B cell (primary cell): Measurements from ENCODE around the gene MAU2.

Experiments
- EZH2 ChIP-seq: IDR thresholded peaks from 2 replicates; pipeline ENCODE4 v1.6.1; 2012; ENCODE audit warnings: borderline replicate concordance, low read depth, mild to moderate bottlenecking, moderate library complexity, low read length; ENCODE audit not compliant: insufficient read depth, poor library complexity, severe bottlenecking
- TF ChIP-seq, protein P1 (sequence below): fragments of 200-600 bp; IDR thresholded peaks from one replicate; pipeline ENCODE4 v1.8.0; 2022; ENCODE audit warnings: antibody characterized with exemption, mild to moderate bottlenecking

DNA sequence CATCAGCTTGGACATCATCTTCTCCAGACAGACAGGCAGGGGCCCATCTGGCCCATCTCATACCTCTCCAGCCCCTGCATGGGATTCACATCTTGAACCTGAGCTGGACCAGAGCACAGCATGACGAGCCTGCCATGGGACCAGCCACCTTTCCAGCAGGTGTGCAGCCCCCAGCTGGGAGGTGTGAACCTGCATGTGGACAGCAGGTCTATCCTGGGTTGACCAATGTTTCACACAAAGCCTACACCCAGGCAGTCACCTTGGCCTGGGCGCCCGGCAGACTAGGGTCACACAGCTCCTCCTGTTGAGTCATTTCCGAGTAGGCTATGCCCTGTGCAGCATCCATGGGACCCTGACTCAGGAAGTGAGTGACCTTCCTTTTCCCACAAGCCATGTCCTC is 41.4 kb downstream of the MAU2 start:
- TF ChIP-seq, protein P1, sequence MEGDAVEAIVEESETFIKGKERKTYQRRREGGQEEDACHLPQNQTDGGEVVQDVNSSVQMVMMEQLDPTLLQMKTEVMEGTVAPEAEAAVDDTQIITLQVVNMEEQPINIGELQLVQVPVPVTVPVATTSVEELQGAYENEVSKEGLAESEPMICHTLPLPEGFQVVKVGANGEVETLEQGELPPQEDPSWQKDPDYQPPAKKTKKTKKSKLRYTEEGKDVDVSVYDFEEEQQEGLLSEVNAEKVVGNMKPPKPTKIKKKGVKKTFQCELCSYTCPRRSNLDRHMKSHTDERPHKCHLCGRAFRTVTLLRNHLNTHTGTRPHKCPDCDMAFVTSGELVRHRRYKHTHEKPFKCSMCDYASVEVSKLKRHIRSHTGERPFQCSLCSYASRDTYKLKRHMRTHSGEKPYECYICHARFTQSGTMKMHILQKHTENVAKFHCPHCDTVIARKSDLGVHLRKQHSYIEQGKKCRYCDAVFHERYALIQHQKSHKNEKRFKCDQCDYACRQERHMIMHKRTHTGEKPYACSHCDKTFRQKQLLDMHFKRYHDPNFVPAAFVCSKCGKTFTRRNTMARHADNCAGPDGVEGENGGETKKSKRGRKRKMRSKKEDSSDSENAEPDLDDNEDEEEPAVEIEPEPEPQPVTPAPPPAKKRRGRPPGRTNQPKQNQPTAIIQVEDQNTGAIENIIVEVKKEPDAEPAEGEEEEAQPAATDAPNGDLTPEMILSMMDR = no peak
- no peak for TF ChIP-seq EZH2
